Measurements from ENCODE around the gene HK3.

Gene HK3

GRCh38 chr5:176870110-176870591 lies 29.0 kb downstream of the HK3 start:
- in situ Hi-C loops (cut with MboI; ENCODE audit: low sequenced_read_pairs, unreplicated experiment): no loop called here
- DNase-seq (ENCODE audit: low spot score): no peak
- no peak for TF ChIP-seq CTCF (IDR thresholded peaks at IDR 0.05; ENCODE audit: borderline replicate concordance, control extremely low read depth, extremely low read depth, insufficient read depth, missing control alignments)

- TF ChIP-seq CTCF (IDR thresholded peaks at IDR 0.05; ENCODE audit: borderline replicate concordance, control extremely low read depth, extremely low read depth, insufficient read depth, missing control alignments): no peak
- no peak for DNase-seq (ENCODE audit: low spot score)
Measured at GRCh38 chr5:176869501-176870109, 29.5 kb downstream of the HK3 start.

GRCh38 chr5:176868731-176869130 lies 30.4 kb downstream of the HK3 start:
- in situ Hi-C loops (cut with MboI; ENCODE audit: low sequenced_read_pairs, unreplicated experiment): no loop called here
- no peak for TF ChIP-seq CTCF (IDR thresholded peaks at IDR 0.05; ENCODE audit: borderline replicate concordance, control extremely low read depth, extremely low read depth, insufficient read depth, missing control alignments)
- no peak for DNase-seq (ENCODE audit: low spot score)

More at GRCh38 chr5:176869501-176870109, 29.5 kb downstream of the HK3 start:
- in situ Hi-C loops (cut with MboI; ENCODE audit: low sequenced_read_pairs, unreplicated experiment): no loop called here

GRCh38 chr5:176868126-176868525 lies 31.0 kb downstream of the HK3 start:
- DNase-seq (ENCODE audit: low spot score): no peak
- no peak for TF ChIP-seq CTCF (IDR thresholded peaks at IDR 0.05; ENCODE audit: borderline replicate concordance, control extremely low read depth, extremely low read depth, insufficient read depth, missing control alignments)
- in situ Hi-C loops (cut with MboI; ENCODE audit: low sequenced_read_pairs, unreplicated experiment): no loop called here

- in situ Hi-C loops (cut with MboI; ENCODE audit: low sequenced_read_pairs, unreplicated experiment): no loop called here
- DNase-seq (ENCODE audit: low spot score): no peak
- TF ChIP-seq CTCF (IDR thresholded peaks at IDR 0.05; ENCODE audit: borderline replicate concordance, control extremely low read depth, extremely low read depth, insufficient read depth, missing control alignments): no peak
Measured at GRCh38 chr5:176866707-176867310, 32.3 kb downstream of the HK3 start.

- DNase-seq (ENCODE audit: low spot score): no peak
- in situ Hi-C loops (cut with MboI; ENCODE audit: low sequenced_read_pairs, unreplicated experiment): no loop called here
Measured at GRCh38 chr5:176865964-176866363, 33.2 kb downstream of the HK3 start.

More at GRCh38 chr5:176865964-176866363, 33.2 kb downstream of the HK3 start:
- TF ChIP-seq CTCF (IDR thresholded peaks at IDR 0.05; ENCODE audit: borderline replicate concordance, control extremely low read depth, extremely low read depth, insufficient read depth, missing control alignments): no peak

All from GM13976 (cell line).